Tibial nerve (tissue), 4 donors: ENCODE results near the gene PLEKHA6. TPM values are rescaled to one million over a fixed set of nuclear protein-coding genes. Genes with fewer than 3 reads are reported as not detected.
A peak's percentile ranks its signal among the peaks of the same experiment; 100 is the strongest.

ENCODE experiments used
- DNase-seq, 2 donors: peaks; one replicate each; pipeline ENCODE4 v3.0.0-alpha.2; 2019; ENCODE audit warnings: low spot score in 2 of 2
- H3K27ac ChIP-seq, 4 donors: fragments of 200-600 bp; sonication (generic) in 3 of 4; one replicate each; pipeline ENCODE4 v1.5.1; 2017 to 2019; ENCODE audit warnings: mild to moderate bottlenecking in 1 of 4
- H3K27me3 ChIP-seq, 2 donors: fragments of 200-600 bp; sonication (generic) in 1 of 2; one replicate each; pipeline versions ENCODE4 v1.5.1 to v1.6.0; 2017 to 2019
- H3K36me3 ChIP-seq, 3 donors: fragments of 200-600 bp; sonication (generic); one replicate each; pipeline ENCODE4 v1.5.1; 2018 to 2019
- H3K4me1 ChIP-seq, 4 donors: fragments of 200-600 bp; sonication (generic) in 3 of 4; one replicate each; pipeline ENCODE4 v1.5.1; 2017 to 2019
- H3K4me3 ChIP-seq, 4 donors: fragments of 200-600 bp; sonication (generic) in 3 of 4; one replicate each; pipeline ENCODE4 v1.5.1; 2017 to 2019; ENCODE audit warnings: mild to moderate bottlenecking in 1 of 4, moderate library complexity in 1 of 4
- H3K9me3 ChIP-seq, 4 donors: fragments of 200-600 bp; sonication (generic) in 3 of 4; one replicate each; pipeline ENCODE4 v1.5.1; 2017 to 2019
- CTCF ChIP-seq, 5 experiments: fragments of 200-600 bp in 3 of 5; fragments of 450-650 bp in 2 of 5; sonication (generic) in 3 of 5; IDR thresholded peaks; one replicate each; pipeline ENCODE4 v1.5.1; 2016 to 2019; ENCODE audit warnings: antibody characterized with exemption in 5 of 5, mild to moderate bottlenecking in 3 of 5, moderate library complexity in 2 of 5
- EP300 ChIP-seq, 2 donors: sonication (generic); formaldehyde crosslinking; IDR thresholded peaks; one replicate each; pipeline ENCODE4 v1.6.1; 2017; ENCODE audit warnings: antibody characterized with exemption in 2 of 2, mild to moderate bottlenecking in 1 of 2
- POLR2A ChIP-seq, 2 donors: fragments of 450-650 bp; IDR thresholded peaks; one replicate each; pipeline ENCODE4 v1.6.1; 2017; ENCODE audit warnings: antibody characterized with exemption in 2 of 2, mild to moderate bottlenecking in 2 of 2, moderate library complexity in 2 of 2
- WGBS, 2 donors: methylation state at CpG; one replicate each; pipeline ENCODE4 v1.1.5; 2018; 5-methylcytosine and 5-hydroxymethylcytosine counted together
- total RNA-seq, 4 donors: library from RNA; depleted of rRNA; stranded (reverse); fragments of >200 nt; gene quantifications; one replicate each; pipeline ENCODE4 v1.1.0, GENCODE V29; 2016

The PLEKHA6 gene
- total RNA-seq, 4 donors from 2014 or later, result 6.6 to 13.9 (median 12.1) TPM

GRCh38 chr1:204348242-204348641, 11.5 kb downstream of the PLEKHA6 start:
- WGBS, 2 donors, result 57 to 65% methylated on average over 6 of the region's 6 CpGs
- H3K27me3 ChIP-seq, result no peaks in the 10 kb centered on the region
- H3K27ac ChIP-seq, result peak overlapping the region in 3 of 4 donors; percentile 17 to 77 (median 24)
- TF ChIP-seq EP300 (IDR thresholded peaks at IDR 0.05), result no peak
- no peak for TF ChIP-seq CTCF (IDR thresholded peaks at IDR 0.05)
- TF ChIP-seq POLR2A (IDR thresholded peaks at IDR 0.05), result no peak
- peaks cover 0 to 34% (median 8%) of the 10 kb centered on the region in 4 donors for H3K4me1 ChIP-seq
- H3K9me3 ChIP-seq, result no peaks in the 10 kb centered on the region
- no peaks in the 10 kb centered on the region for H3K36me3 ChIP-seq
- no peak overlapping the region for H3K4me3 ChIP-seq
- DNase-seq, result no peak

- Histone ChIP-seq H3K27ac (no peak overlapping the region), H3K4me1 (peaks cover 0 to 35% (median 8%) of the 10 kb centered on the region in 4 donors), H3K36me3 (no peaks in the 10 kb centered on the region), H3K9me3 (no peaks in the 10 kb centered on the region), H3K4me3 (no peak overlapping the region), H3K27me3 (no peaks in the 10 kb centered on the region)
- 80 to 83% methylated on average over 6 of the region's 6 CpGs for WGBS, 2 donors
- TF ChIP-seq EP300 (IDR thresholded peaks at IDR 0.05), result no peak
- TF ChIP-seq POLR2A (IDR thresholded peaks at IDR 0.05), result no peak
- no peak for TF ChIP-seq CTCF (IDR thresholded peaks at IDR 0.05)
- no peak for DNase-seq
These were observed 13.6 kb downstream of the PLEKHA6 start for GRCh38 chr1:204345941-204346645.

GRCh38 chr1:204345438-204345841, 14.3 kb downstream of the PLEKHA6 start:
- no peak for DNase-seq
- no peak for TF ChIP-seq EP300 (IDR thresholded peaks at IDR 0.05)
- 72% methylated on average over 5 of the region's 5 CpGs for WGBS, 2 donors
- no peaks in the 10 kb centered on the region for H3K36me3 ChIP-seq
- no peak overlapping the region for H3K27ac ChIP-seq
- no peaks in the 10 kb centered on the region for H3K9me3 ChIP-seq
- peaks cover 0 to 34% (median 4%) of the 10 kb centered on the region in 4 donors for H3K4me1 ChIP-seq
- H3K27me3 ChIP-seq, result no peaks in the 10 kb centered on the region
- no peak overlapping the region for H3K4me3 ChIP-seq

- DNase-seq, result peak; percentile 27 to 48
- H3K4me1 ChIP-seq, result peaks cover 0 to 38% (median 2%) of the 10 kb centered on the region in 4 donors
- H3K27ac ChIP-seq, result no peak overlapping the region
- H3K9me3 ChIP-seq, result no peaks in the 10 kb centered on the region
- H3K4me3 ChIP-seq, result no peak overlapping the region
- TF ChIP-seq CTCF (IDR thresholded peaks at IDR 0.05), result no peak
- TF ChIP-seq EP300 (IDR thresholded peaks at IDR 0.05), result no peak
- no peak for TF ChIP-seq POLR2A (IDR thresholded peaks at IDR 0.05)
- 80 to 85% methylated on average over 6 of the region's 6 CpGs for WGBS, 2 donors
- no peaks in the 10 kb centered on the region for H3K27me3 ChIP-seq
- H3K36me3 ChIP-seq, result no peaks in the 10 kb centered on the region
These were observed 14.9 kb downstream of the PLEKHA6 start for GRCh38 chr1:204344665-204345355.

- H3K4me3 ChIP-seq, result no peak overlapping the region
- DNase-seq, result no peak
- no peaks in the 10 kb centered on the region for H3K36me3 ChIP-seq
- H3K27me3 ChIP-seq, result no peaks in the 10 kb centered on the region
- no peaks in the 10 kb centered on the region for H3K9me3 ChIP-seq
- peaks cover 0 to 36% (median 1%) of the 10 kb centered on the region in 4 donors for H3K4me1 ChIP-seq
- TF ChIP-seq EP300 (IDR thresholded peaks at IDR 0.05) (no peak), POLR2A (IDR thresholded peaks at IDR 0.05) (no peak), CTCF (IDR thresholded peaks at IDR 0.05) (no peak)
- 73 to 81% methylated on average over 4 of the region's 4 CpGs for WGBS, 2 donors
- no peak overlapping the region for H3K27ac ChIP-seq
These were observed 15.9 kb downstream of the PLEKHA6 start for GRCh38 chr1:204343802-204344201.
